WI38 (cell line): Measurements from ENCODE around the gene IL17RB.

Experiments used
- H3K4me3 ChIP-seq: 2 replicates; pipeline ENCODE4 v1.5.1; 2011; ENCODE audit warnings: low read depth, mild to moderate bottlenecking, control low read depth, low read length
- TF ChIP-seq, protein P1 (sequence below): IDR thresholded peaks from 2 replicates; pipeline ENCODE4 v1.5.1; 2012; ENCODE audit warnings: low read depth, mild to moderate bottlenecking, control low read depth, low read length

IL17RB gene

DNA sequence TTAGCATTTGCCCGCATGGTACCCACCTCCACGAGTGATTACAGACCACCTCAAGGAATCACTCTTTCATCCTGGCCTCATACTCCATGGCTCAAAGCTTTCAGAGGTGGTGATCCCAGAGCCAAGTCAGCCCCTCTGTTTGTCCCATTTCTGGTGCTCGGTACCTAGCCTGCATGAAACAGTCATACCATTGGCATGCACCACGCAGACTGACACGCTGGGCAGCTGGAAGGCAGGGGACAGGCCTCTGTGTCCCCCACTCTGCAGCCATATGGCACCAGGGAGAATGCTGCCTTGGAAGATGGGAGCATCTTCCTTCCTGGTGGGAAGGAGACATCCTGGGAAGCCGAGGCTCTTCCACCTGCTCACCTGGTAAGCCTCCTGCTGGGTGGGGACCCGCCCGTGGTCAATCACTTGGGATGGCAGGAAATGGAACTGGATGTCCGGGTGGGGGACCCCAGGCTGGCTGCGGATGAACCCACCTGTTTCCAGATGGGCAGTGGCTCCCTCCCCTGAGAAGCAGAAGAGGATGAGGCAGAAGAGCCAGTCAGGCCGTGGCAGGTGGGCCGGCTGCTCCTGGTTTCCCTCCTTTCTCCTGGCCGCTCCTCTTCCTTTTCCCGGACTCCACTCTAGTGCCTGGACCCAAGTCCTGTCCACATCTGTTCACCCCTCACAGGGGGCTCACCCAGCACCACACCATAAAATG lies 27.1 kb upstream of the IL17RB start:
- TF ChIP-seq, protein P1, sequence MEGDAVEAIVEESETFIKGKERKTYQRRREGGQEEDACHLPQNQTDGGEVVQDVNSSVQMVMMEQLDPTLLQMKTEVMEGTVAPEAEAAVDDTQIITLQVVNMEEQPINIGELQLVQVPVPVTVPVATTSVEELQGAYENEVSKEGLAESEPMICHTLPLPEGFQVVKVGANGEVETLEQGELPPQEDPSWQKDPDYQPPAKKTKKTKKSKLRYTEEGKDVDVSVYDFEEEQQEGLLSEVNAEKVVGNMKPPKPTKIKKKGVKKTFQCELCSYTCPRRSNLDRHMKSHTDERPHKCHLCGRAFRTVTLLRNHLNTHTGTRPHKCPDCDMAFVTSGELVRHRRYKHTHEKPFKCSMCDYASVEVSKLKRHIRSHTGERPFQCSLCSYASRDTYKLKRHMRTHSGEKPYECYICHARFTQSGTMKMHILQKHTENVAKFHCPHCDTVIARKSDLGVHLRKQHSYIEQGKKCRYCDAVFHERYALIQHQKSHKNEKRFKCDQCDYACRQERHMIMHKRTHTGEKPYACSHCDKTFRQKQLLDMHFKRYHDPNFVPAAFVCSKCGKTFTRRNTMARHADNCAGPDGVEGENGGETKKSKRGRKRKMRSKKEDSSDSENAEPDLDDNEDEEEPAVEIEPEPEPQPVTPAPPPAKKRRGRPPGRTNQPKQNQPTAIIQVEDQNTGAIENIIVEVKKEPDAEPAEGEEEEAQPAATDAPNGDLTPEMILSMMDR: no peak
- H3K4me3 ChIP-seq: no peak overlapping the region

DNA sequence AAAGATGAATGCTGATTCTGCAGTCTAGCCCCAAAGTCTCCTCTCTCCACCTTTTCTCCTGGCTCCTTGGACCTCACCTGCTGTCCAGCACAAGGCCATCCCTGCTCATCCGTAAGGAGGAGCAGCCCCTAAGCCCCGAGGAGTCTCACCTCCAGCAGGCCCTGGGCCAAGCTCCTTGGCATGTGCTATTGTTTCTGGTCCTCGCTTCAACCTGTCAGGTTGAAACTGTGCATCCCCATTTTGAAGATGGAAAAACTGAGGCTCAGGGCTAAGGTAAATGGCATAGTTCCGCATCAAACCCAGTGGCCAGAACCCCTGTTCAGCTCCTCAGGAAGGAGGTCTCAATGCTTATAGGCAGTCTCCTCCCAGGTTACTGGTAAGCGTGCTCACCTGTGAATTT lies 26.3 kb upstream of the IL17RB start:
- no peak overlapping the region for H3K4me3 ChIP-seq
- TF ChIP-seq, protein P1: no peak

DNA sequence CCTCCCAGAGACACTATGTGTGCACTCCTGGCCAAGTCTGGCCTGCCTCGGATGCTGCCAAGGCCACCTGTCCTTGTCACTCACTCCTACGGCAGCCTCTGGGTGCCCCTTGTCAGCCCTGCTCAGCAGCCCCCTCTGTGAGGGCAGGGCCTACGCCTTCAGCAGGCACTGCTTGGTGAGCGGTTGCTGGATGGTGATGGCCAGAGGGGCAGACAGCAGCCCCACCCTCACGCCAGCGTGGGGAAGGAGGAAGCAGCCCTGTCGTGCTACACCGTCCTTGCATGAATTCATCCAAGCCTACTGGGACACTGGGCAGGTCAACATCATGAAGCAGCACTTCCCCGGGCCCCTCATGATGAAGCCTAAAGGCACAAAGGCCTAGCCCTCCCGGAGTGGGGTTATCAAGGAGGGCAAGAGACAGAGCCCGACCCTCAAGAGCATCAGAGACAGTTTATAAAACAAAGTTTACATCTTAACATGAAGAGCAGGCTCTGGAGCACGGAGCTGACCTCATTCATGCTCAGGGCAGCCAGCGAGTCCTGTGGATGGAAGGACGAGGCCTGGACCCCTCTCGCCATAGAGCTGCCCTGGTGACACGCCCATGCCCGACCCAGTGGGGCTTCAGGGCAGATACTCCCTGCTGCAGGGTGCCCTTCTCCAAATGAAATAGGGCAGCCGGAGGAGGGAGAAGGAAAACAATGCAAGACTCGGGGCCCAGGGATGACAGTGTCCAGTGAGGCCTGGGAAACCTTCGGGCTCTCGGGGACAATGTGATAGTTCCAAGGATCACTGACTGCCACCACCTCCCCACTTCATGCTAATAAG lies 25.4 kb upstream of the IL17RB start:
- TF ChIP-seq, protein P1: no peak
- H3K4me3 ChIP-seq: no peak overlapping the region

DNA sequence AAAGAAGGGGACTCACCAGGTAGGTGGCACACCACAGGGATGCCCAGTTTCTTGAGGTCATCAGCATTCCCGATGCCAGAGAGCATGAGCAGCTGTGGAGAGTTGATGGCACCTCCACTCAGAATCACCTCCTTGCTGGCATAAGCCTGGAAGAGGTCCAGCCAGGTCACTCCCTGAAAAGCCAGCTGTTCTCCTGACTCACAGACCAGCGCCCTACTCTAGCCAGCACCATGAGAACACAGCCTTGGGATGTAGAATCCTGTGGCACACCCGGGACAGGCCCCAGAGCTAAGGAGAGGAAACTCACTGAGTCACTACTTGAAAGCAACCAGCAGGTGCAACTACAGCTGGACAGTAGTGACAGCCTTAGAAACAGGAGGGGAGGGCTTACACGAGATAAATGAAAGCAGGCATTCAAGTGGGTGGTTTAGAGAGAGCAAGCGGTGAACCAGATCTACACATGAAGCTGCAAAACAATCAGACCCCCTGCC lies 24.7 kb upstream of the IL17RB start:
- TF ChIP-seq, protein P1: no peak
- H3K4me3 ChIP-seq: no peak overlapping the region

DNA sequence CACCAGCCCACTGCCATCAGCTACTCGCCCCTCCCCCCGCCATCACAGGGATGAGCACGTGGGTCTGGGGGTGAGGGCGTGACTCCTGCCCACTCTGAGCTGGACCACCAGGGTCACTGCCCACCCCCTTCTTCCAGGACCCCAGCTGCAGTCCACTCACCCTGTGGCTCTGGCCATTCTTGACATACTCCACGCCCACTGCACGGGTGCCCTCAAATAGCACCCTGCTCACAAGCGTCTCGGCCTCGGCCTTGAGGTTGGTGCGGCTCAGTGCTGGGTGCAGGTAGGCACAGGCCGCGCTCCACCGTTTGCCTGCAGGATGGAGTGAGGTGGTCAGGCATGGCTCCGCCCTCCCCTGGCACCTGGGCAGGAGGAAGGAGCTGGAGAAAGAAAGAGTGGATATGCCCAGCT lies 24.0 kb upstream of the IL17RB start:
- TF ChIP-seq, protein P1: no peak
- H3K4me3 ChIP-seq: no peak overlapping the region

DNA sequence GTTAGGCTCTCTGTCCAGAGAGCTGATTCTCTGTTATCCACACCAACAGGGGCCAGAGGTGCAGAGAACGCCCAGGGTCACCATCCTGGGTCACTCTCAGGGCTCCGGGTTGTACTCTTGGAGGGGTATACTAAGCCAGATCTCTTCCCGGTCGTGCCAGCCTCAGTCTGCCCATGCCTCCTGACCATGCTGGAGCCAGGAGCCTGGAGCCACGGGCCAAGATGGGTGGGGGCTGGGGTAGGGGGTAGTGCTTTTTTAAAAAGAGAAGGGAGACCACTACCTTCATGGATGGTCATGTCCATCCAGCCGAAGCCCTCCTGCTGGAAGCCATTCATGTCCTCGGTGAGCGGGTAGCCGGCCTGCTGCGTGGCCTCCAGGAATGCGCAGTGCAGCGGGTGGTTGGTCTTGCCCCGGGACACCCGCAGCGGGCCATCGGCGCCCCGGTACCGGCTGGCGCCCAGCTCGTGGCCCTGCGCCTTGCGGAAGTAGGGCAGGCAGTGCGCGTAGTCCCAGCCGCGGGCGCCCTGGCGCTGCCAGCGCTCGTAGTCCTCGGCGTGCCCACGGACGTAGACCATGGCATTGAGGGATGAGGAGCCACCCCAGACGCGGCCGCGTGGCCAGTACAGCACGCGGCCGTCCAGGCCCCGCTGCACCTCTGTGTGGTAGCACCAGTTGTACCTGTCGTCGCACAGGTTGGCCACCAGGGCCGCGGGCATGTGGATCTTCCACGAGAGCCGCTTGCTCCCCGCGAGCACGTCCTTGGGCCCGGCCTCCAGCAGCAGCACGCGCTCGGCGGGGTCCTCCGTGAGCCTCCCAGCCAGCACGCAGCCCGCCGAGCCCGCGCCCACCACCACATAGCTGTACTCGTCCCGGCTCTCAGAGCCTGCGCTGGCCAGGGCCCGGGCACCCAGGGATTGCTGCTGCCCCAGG lies 23.1 kb upstream of the IL17RB start:
- TF ChIP-seq, protein P1: no peak
- H3K4me3 ChIP-seq: no peak overlapping the region
